Mucosa of descending colon (tissue), 3 donors: ENCODE measurements around the gene AUP1. TPM values are rescaled to one million over a fixed set of nuclear protein-coding genes. Genes with fewer than 3 reads are reported as not detected.

Experiments
- ATAC-seq: fragments of 200-7000 bp; cut with Tn5 transposase; one replicate; pipeline ENCODE4 v1.9.1; 2020; ENCODE audit warnings: mild to moderate bottlenecking, moderate library complexity
- DNase-seq, 3 donors: peaks; one replicate each; pipeline ENCODE4 v3.0.0-alpha.2; 2020
- H3K36me3 ChIP-seq: fragments of 200-600 bp; one replicate; pipeline ENCODE4 v1.8.0; 2021; ENCODE audit warnings: low read depth, mild to moderate bottlenecking
- H3K4me1 ChIP-seq: fragments of 200-600 bp; one replicate; pipeline ENCODE4 v1.8.0; 2021; ENCODE audit warnings: low read depth, mild to moderate bottlenecking
- H3K4me3 ChIP-seq: fragments of 200-600 bp; one replicate; pipeline ENCODE4 v1.8.0; 2021; ENCODE audit warnings: mild to moderate bottlenecking
- H3K9me3 ChIP-seq: fragments of 200-600 bp; one replicate; pipeline ENCODE4 v1.8.0; 2021; ENCODE audit warnings: mild to moderate bottlenecking
- CTCF ChIP-seq: fragments of 200-600 bp; IDR thresholded peaks from one replicate; pipeline ENCODE4 v1.8.0; 2022; ENCODE audit warnings: antibody characterized with exemption, mild to moderate bottlenecking
- intact Hi-C, 2 donors: fragments of 100-400 bp; cut with DNase I in 1 of 2; cut with micrococcal nuclease in 1 of 2; formaldehyde crosslinking; loops; one replicate each; pipeline versions ENCODE4 v1.11.0 to v1.11.1; 2022; cut with DNase I, micrococcal nuclease
- total RNA-seq, 3 donors: library from RNA; stranded (reverse); fragmentation: NEBNext Ultra II Directional in 2 of 3; extraction: Animal tissue kit (Norgen Biotek cat#: 25700) in 2 of 3; gene quantifications; one replicate each; pipeline versions ENCODE4 v1.2.1 to v1.2.4, GENCODE V29; 2021 to 2023
- donor health status: DM: no; HTN: no; CAD: no; lungs with moderate emphysema.
- donor health status: DM: no; HTN: no; CAD: no.
- donor health status: DM: no; HTN: yes; CAD: no.

AUP1 gene
- total RNA-seq, 3 donors from 2014 or later: 108 to 179 (median 129) TPM

- DNase-seq (peak in 2 of 3 donors; percentile 74), ATAC-seq (peak; percentile 63)
- TF ChIP-seq CTCF: no peak
- Histone ChIP-seq H3K4me3 (no peak overlapping the region), H3K36me3 (no peaks in the 10 kb centered on the region), H3K9me3 (no peaks in the 10 kb centered on the region), H3K4me1 (peaks cover 24% of the 10 kb centered on the region)
- intact Hi-C loops: no loop called here
These were observed 31.6 kb downstream of the AUP1 start for GRCh38 chr2:74497777-74498499.

- DNase-seq (no peak), ATAC-seq (no peak)
- no peaks in the 10 kb centered on the region for H3K9me3 ChIP-seq
- no peak for TF ChIP-seq CTCF
- H3K36me3 ChIP-seq: no peaks in the 10 kb centered on the region
- no peak overlapping the region for H3K4me3 ChIP-seq
- intact Hi-C loops: no loop called here
- H3K4me1 ChIP-seq: peaks cover 23% of the 10 kb centered on the region
These were observed 32.3 kb downstream of the AUP1 start for GRCh38 chr2:74496997-74497776.

GRCh38 chr2:74495440-74495839, 34.1 kb downstream of the AUP1 start:
- DNase-seq: no peak
- no peak for TF ChIP-seq CTCF
- no peaks in the 10 kb centered on the region for H3K36me3 ChIP-seq
- no peak for ATAC-seq
- no peak overlapping the region for H3K4me3 ChIP-seq
- peaks cover 18% of the 10 kb centered on the region for H3K4me1 ChIP-seq
- no peaks in the 10 kb centered on the region for H3K9me3 ChIP-seq
- intact Hi-C loops: no loop called here

- no peak for ATAC-seq
- H3K36me3 ChIP-seq: no peaks in the 10 kb centered on the region
- H3K9me3 ChIP-seq: no peaks in the 10 kb centered on the region
- H3K4me1 ChIP-seq: peaks cover 7% of the 10 kb centered on the region
- H3K4me3 ChIP-seq: no peak overlapping the region
- intact Hi-C loops: no loop called here
- no peak for TF ChIP-seq CTCF
- DNase-seq: peak in 2 of 3 donors; percentile 4 to 18
These were observed 36.0 kb downstream of the AUP1 start for GRCh38 chr2:74493546-74493945.

GRCh38 chr2:74491648-74492544, 37.6 kb downstream of the AUP1 start:
- no peak overlapping the region for H3K4me3 ChIP-seq
- no peak for TF ChIP-seq CTCF
- no peaks in the 10 kb centered on the region for H3K4me1 ChIP-seq
- H3K36me3 ChIP-seq: no peaks in the 10 kb centered on the region
- intact Hi-C loops: no loop called here
- no peaks in the 10 kb centered on the region for H3K9me3 ChIP-seq
- DNase-seq (peak in 2 of 3 donors; percentile 14 to 15), ATAC-seq (no peak)
